ENCODE results near the gene RFWD3. TPM values are rescaled to one million over a fixed set of nuclear protein-coding genes. Genes with fewer than 3 reads are reported as not detected.

Gene RFWD3
- total RNA-seq, 1 experiment from 2014 or later, result 75.9 TPM

Other genes starting within 250 kb of the RFWD3 start
- gene CLEC18B, start 245.4 kb downstream of the RFWD3 start, total RNA-seq (2014; rRNA removed; shearing (Covaris generic)), result 0.55 TPM in 1 of 2 replicates, not detected in the other
- gene GLG1, start 59.8 kb downstream of the RFWD3 start, total RNA-seq (2014; rRNA removed; shearing (Covaris generic)), result 61.4 and 84.8 TPM in 2 replicates
- gene MLKL, start 34.0 kb upstream of the RFWD3 start, total RNA-seq (2014; rRNA removed; shearing (Covaris generic)), result 0.59 and 1.3 TPM in 2 replicates
- 1.1 and 1.9 TPM in 2 replicates for gene FA2H, start 107.9 kb upstream of the RFWD3 start, total RNA-seq (2014; rRNA removed; shearing (Covaris generic))

Measured in H7 (cell line).